Transverse colon (tissue), 4 donors: ENCODE results near the gene HES5. TPM values are rescaled to one million over a fixed set of nuclear protein-coding genes. Genes with fewer than 3 reads are reported as not detected.

Experiments
- DNase-seq: peaks from one replicate; pipeline ENCODE4 v3.0.0-alpha.2; 2019
- H3K27ac ChIP-seq, 4 donors: fragments of 200-600 bp; sonication (generic); 2 replicates each; pipeline ENCODE4 v1.5.1; 2016 to 2018; ENCODE audit warnings: inconsistent platforms in 4 of 4
- H3K27me3 ChIP-seq: fragments of 200-600 bp; sonication (generic); 2 replicates; pipeline ENCODE4 v1.5.1; 2017; ENCODE audit warnings: inconsistent platforms
- H3K36me3 ChIP-seq, 4 donors: fragments of 200-600 bp; sonication (generic); 2 replicates each; pipeline ENCODE4 v1.5.1; 2017 to 2019; ENCODE audit warnings: inconsistent platforms in 4 of 4
- H3K4me1 ChIP-seq, 4 donors: fragments of 200-600 bp; sonication (generic); 2 replicates each; pipeline ENCODE4 v1.5.1; 2017 to 2020; ENCODE audit warnings: inconsistent platforms in 4 of 4
- H3K4me3 ChIP-seq, 4 donors: fragments of 200-600 bp; sonication (generic); 1 replicate in 1 of 4; 2 replicates in 3 of 4; pipeline versions ENCODE4 v1.5.1 to v1.6.1; 2017 to 2019; ENCODE audit warnings: inconsistent platforms in 4 of 4
- H3K9me3 ChIP-seq, 2 donors: fragments of 200-600 bp; sonication (generic); 2 replicates each; pipeline ENCODE4 v1.5.1; 2017 to 2019; ENCODE audit warnings: inconsistent platforms in 2 of 2
- EP300 ChIP-seq: sonication (generic); formaldehyde crosslinking; IDR thresholded peaks from one replicate; pipeline ENCODE4 v1.6.1; 2017; ENCODE audit warnings: antibody characterized with exemption, low read depth
- POLR2A ChIP-seq: fragments of 450-650 bp; IDR thresholded peaks from one replicate; pipeline ENCODE4 v1.6.1; 2016; ENCODE audit warnings: antibody characterized with exemption, mild to moderate bottlenecking, moderate library complexity
- POLR2AphosphoS5 ChIP-seq, 3 donors: sonication (generic); formaldehyde crosslinking; IDR thresholded peaks; one replicate each; pipeline ENCODE4 v1.6.1; 2016; ENCODE audit warnings: antibody characterized with exemption in 3 of 3
- WGBS, 2 donors: methylation state at CpG; one replicate each; pipeline ENCODE4 v1.1.5; 2018; ENCODE audit warnings: low coverage in 1 of 2; 5-methylcytosine and 5-hydroxymethylcytosine counted together
- in situ Hi-C, 4 donors: fragments of 200-750 bp; cut with MboI; loops; one replicate each; pipeline versions ENCODE4 v1.15.0 to v1.15.1; 2017; ENCODE audit warnings: low sequenced_read_pairs in 3 of 4, low pct_ligation_motif_present in 1 of 4, low pct_unique_long_range_greater_than_20kb in 1 of 4
- intact Hi-C: fragments of 100-400 bp; cut with DNase I; formaldehyde crosslinking; loops from one replicate; pipeline ENCODE4 v1.15.1; 2023; ENCODE audit warnings: low total_unique reads
- total RNA-seq, 4 donors: library from RNA; depleted of rRNA; stranded (reverse); fragments of >200 nt; gene quantifications; one replicate each; pipeline ENCODE4 v1.1.0, GENCODE V29; 2016
- TF ChIP-seq, protein P1 (sequence below), 5 experiments: fragments of 200-600 bp in 3 of 5; fragments of 450-650 bp in 2 of 5; sonication (generic) in 3 of 5; IDR thresholded peaks; 1 replicate in 2 of 5; 2 replicates in 3 of 5; pipeline ENCODE4 v1.5.1; 2016 to 2017; ENCODE audit warnings: antibody characterized with exemption in 5 of 5, inconsistent platforms in 3 of 5, mild to moderate bottlenecking in 2 of 5, moderate library complexity in 1 of 5

The HES5 gene
- total RNA-seq, 4 donors from 2014 or later: 0.64 to 1.1 TPM; not detected in 2

DNA sequence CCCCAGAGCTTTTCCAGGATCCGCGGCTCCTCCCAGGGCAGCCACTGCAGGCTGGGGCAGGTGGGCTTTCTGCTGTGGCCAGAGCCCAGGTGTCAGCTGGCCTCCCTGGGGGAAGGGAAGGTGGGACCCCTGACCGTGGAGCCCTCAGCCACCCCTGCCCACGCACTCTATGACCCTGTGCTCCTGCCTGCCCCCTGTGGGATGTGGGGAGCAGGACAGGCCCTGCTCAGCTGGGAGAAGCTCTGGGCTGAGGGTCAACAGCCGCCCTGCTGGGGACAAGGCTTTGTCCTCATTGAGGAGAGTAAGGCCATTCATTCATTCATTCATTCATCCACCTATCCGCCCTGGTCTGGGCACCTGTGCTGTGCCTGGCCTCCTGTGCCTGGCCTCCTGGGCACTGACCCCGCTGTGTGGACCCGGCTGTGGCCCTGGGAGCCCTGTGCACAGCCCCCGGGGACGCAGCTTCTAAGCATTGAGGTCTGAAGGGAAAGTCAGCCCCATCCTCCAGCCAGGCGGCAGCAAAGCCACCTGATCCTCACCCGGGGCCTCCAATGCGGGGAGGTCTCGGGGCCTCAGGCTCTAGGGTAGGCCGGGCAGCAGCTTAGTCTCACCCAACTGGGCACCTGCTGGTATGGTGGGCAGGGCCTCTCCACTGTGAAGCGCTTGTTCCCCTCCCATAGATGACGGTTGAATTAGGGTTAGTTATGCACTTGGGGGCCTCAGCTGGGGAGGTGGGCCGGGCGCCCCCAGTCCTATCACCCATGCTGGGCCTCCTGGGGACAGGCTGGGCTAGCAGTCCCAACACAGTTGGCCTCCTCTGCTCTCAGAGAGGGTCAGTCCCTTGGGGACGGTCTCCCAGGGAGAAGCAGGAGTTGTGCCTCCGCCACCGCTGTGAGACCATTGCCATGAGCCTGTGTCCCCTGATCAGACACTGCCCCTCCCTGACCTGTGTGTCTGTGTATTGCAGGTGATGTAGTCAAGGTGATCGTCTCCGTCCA is 32.1 kb upstream of the HES5 start:
- in situ Hi-C loops (loop anchor here in 1 of 4 donors (25.0 kb wide), 1 partner anchor 150 kb away; the partner anchor contains the start of gene PEX10), intact Hi-C loops (no loop called here)
- no peak for DNase-seq
- Histone ChIP-seq H3K27me3 (no peaks in the 10 kb centered on the region), H3K4me1 (peaks cover 9 to 40% (median 33%) of the 10 kb centered on the region in 4 donors), H3K36me3 (peaks cover 0 to 10% (median 0%) of the 10 kb centered on the region in 4 donors), H3K27ac (no peak overlapping the region), H3K9me3 (no peaks in the 10 kb centered on the region), H3K4me3 (no peak overlapping the region)
- 90% methylated on average over 24 of the region's 24 CpGs; no CpG with 5 or more reads in 1 of the 2 donors for WGBS, 2 donors
- TF ChIP-seq EP300 (no peak), POLR2A (no peak), POLR2AphosphoS5 (IDR thresholded peaks at IDR 0.05) (no peak)
- TF ChIP-seq, protein P1, sequence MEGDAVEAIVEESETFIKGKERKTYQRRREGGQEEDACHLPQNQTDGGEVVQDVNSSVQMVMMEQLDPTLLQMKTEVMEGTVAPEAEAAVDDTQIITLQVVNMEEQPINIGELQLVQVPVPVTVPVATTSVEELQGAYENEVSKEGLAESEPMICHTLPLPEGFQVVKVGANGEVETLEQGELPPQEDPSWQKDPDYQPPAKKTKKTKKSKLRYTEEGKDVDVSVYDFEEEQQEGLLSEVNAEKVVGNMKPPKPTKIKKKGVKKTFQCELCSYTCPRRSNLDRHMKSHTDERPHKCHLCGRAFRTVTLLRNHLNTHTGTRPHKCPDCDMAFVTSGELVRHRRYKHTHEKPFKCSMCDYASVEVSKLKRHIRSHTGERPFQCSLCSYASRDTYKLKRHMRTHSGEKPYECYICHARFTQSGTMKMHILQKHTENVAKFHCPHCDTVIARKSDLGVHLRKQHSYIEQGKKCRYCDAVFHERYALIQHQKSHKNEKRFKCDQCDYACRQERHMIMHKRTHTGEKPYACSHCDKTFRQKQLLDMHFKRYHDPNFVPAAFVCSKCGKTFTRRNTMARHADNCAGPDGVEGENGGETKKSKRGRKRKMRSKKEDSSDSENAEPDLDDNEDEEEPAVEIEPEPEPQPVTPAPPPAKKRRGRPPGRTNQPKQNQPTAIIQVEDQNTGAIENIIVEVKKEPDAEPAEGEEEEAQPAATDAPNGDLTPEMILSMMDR (IDR thresholded peaks at IDR 0.05): peak in 4 of 5 experiments; percentile 41 to 65 (median 49)

DNA sequence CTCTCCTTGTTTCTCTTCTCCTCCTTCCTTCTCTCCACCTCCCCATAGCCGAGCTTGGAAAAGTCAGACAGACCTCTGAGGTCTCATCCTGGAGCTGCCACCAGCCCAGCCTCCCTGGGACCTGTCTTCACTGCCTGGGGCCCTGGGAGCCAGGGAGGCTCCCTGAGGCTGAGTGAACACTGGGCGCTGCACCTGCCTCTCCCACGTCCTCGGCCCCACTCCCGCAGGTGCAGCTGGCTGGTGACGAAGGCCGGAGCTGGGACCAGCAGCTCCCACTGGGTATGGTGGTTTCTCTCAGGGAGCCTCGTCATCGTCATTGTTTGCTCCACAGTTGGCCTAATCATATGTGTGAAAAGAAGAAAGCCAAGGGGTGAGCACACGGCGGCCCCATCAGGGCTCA is 31.4 kb upstream of the HES5 start:
- H3K27ac ChIP-seq: no peak overlapping the region
- peaks cover 0 to 10% (median 0%) of the 10 kb centered on the region in 4 donors for H3K36me3 ChIP-seq
- DNase-seq: no peak
- H3K9me3 ChIP-seq: no peaks in the 10 kb centered on the region
- H3K4me1 ChIP-seq: peaks cover 12 to 42% (median 36%) of the 10 kb centered on the region in 4 donors
- no peaks in the 10 kb centered on the region for H3K27me3 ChIP-seq
- no peak for TF ChIP-seq POLR2AphosphoS5 (IDR thresholded peaks at IDR 0.05)
- TF ChIP-seq, protein P1 (IDR thresholded peaks at IDR 0.05): no peak
- no peak for TF ChIP-seq POLR2A
- TF ChIP-seq EP300: no peak
- in situ Hi-C loops (loop anchor here in 1 of 4 donors (25.0 kb wide), 1 partner anchor 149 kb away; the partner anchor contains the start of gene PEX10), intact Hi-C loops (no loop called here)
- 86% methylated on average over 10 of the region's 11 CpGs; no CpG with 5 or more reads in 1 of the 2 donors for WGBS, 2 donors
- no peak overlapping the region for H3K4me3 ChIP-seq

DNA sequence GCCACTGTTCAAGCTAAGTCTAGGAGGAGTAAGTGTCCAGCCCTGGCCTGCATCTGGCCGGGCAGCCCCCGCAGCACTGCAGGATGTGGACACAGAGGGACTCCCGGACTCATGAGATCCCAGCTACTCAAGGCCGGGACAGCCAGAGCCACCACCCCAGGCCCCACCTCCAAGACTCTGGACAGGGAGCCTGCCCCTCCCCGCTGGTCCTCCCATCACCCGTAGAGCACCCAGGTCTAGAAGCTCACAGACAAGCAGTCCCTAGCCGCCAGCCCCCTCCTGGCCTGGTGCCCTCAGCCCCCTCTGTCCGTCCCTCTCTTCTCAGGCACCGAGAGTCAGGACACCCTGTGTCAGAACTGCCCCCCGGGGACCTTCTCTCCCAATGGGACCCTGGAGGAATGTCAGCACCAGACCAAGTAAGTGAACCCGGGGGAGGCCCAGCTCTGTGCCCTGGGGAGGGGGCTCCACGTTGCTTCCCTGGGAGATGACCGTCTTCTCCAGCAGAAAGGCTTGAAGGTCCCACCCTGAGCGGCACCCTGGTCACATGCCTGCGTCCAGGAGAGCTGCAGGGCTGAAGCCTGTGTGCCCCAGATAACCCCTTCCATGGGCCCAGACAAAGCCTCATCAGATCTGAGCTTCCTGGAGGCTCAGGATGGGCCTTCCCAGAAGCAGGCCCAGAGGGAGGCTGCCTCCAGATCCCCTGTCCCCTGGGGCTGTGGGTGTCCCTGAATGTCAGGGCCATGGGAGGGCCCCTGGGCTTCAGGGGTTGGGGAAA is 30.4 kb upstream of the HES5 start:
- in situ Hi-C loops (loop anchor here in 1 of 4 donors (25.0 kb wide), 1 partner anchor 148 kb away; the partner anchor contains the start of gene PEX10), intact Hi-C loops (no loop called here)
- DNase-seq: no peak
- Histone ChIP-seq H3K36me3 (peaks cover 0 to 10% (median 0%) of the 10 kb centered on the region in 4 donors), H3K27me3 (no peaks in the 10 kb centered on the region), H3K27ac (no peak overlapping the region), H3K9me3 (no peaks in the 10 kb centered on the region), H3K4me3 (no peak overlapping the region), H3K4me1 (peaks cover 14 to 45% (median 37%) of the 10 kb centered on the region in 4 donors)
- no peak for TF ChIP-seq POLR2A
- 88% methylated on average over 15 of the region's 15 CpGs; no CpG with 5 or more reads in 1 of the 2 donors for WGBS, 2 donors

DNA sequence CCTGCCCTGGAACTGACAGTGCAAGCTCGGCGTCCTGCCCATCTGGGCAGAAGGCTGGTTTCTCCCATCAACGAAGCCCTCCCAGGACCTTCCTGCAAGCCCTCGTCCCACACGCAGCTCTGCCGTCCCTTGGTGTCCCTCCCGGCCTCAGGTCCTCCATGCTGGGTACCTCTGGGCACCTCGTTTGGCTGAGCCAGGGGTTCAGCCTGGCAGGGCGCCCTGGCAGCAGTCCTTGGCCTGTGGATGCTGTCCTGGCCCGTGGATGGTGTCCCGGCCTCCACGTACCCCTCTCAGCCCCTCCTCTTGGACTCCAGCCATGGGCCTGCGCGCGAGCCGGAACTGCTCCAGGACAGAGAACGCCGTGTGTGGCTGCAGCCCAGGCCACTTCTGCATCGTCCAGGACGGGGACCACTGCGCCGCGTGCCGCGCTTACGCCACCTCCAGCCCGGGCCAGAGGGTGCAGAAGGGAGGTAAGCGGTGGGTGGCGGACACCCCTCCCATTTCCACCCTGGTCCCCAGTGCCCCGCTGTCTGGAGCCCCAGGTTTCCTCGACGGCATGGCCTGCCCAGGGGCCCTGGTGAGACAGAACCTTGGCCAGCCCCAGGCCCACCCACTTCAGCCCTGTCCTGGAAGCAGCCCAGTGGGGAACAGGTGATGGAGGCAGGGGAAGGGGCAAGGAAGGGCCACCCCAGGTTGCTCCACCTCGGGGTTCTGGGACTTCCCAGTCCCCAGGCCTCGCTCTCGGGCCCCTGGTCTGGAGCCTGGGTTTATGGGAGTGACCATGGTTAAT is 29.6 kb upstream of the HES5 start:
- no peak for DNase-seq

More for the DNA sequence above, 29.6 kb upstream of the HES5 start:
- Histone ChIP-seq H3K9me3 (no peaks in the 10 kb centered on the region), H3K4me3 (no peak overlapping the region), H3K4me1 (peaks cover 21 to 46% (median 37%) of the 10 kb centered on the region in 4 donors), H3K27ac (no peak overlapping the region), H3K27me3 (no peaks in the 10 kb centered on the region), H3K36me3 (peaks cover 0 to 10% (median 0%) of the 10 kb centered on the region in 4 donors)
- WGBS, 2 donors: 87% methylated on average over 34 of the region's 35 CpGs; no CpG with 5 or more reads in 1 of the 2 donors
- intact Hi-C loops (no loop called here), in situ Hi-C loops (loop anchor here in 1 of 4 donors (25.0 kb wide), 1 partner anchor 147 kb away; the partner anchor contains the start of gene PEX10)
- no peak for TF ChIP-seq EP300
- TF ChIP-seq POLR2AphosphoS5 (IDR thresholded peaks at IDR 0.05): no peak
- TF ChIP-seq, protein P1 (IDR thresholded peaks at IDR 0.05): no peak
- TF ChIP-seq POLR2A: no peak
